ENCODE measurements around the gene ZNF189.

- TF ChIP-seq CTCF (IDR thresholded peaks at IDR 0.05; ENCODE audit: low read depth, low read length, poor library complexity, severe bottlenecking): no peak
- TF ChIP-seq EZH2phosphoT487 (IDR thresholded peaks at IDR 0.05; ENCODE audit: borderline replicate concordance, low read length): no peak
These were observed 19.3 kb downstream of the ZNF189 start for GRCh38 chr9:101417977-101418376.

Data from DOHH2 (cell line).